GM12878 (cell line): ENCODE measurements around the gene DNAJB8. TPM values are rescaled to one million over a fixed set of nuclear protein-coding genes. Genes with fewer than 3 reads are reported as not detected.

Source experiments
- ATAC-seq: fragments of 200-7000 bp; cut with Tn5 transposase; 3 replicates; pipeline ENCODE4 v1.9.1; 2020; ENCODE audit warnings: mild to moderate bottlenecking, moderate library complexity
- BruUV-seq: library from RNA; stranded (reverse); fragments of 400-500 nt; replicated peaks from 2 replicates; lab custom pipeline; 2021; lab: Mats Ljungman, UMichigan
- CTCF ChIA-PET: fragments of 300-600 bp; sonication (Branson Sonifier 250); formaldehyde crosslinking; extraction: SDS; loops from one replicate; lab custom pipeline; 2021; ENCODE audit warnings: inconsistent platforms; lab: Yijun Ruan, JAX
- POLR2A ChIA-PET: fragments of 350-600 bp; formaldehyde crosslinking; extraction: SDS; loops from one replicate; lab custom pipeline; 2021; ENCODE audit warnings: inconsistent platforms; lab: Charles Lee
- RAD21 ChIA-PET: fragments of 300-600 bp; sonication (Branson Sonifier 250); formaldehyde crosslinking; loops from one replicate; lab custom pipeline; 2023; ENCODE audit warnings: antibody characterized with exemption; ENCODE audit not compliant: unreplicated experiment; lab: Charles Lee
- SMC1A ChIA-PET: fragments of 300-600 bp; sonication (Branson Sonifier 250); formaldehyde crosslinking; loops from one replicate; lab custom pipeline; 2023; ENCODE audit not compliant: unreplicated experiment, uncharacterized antibody; lab: Charles Lee
- DNase-seq: peaks from one replicate; pipeline ENCODE4 v3.0.0-alpha.2; 2011; ENCODE audit warnings: low read depth, low spot score
- FAIRE-seq: peaks from 3 replicates; lab custom pipeline; 2011; peaks lifted over from hg19 to GRCh38; lab: Jason Lieb, UNC
- H2AFZ ChIP-seq: 2 replicates; pipeline ENCODE4 v1.6.0; 2011; ENCODE audit warnings: low read depth, low read length, control low read depth; ENCODE audit not compliant: control insufficient read depth
- H3K27ac ChIP-seq: 2 replicates; pipeline ENCODE4 v1.5.1; 2011; ENCODE audit warnings: control low read depth; ENCODE audit not compliant: control insufficient read depth, insufficient read depth
- H3K27me3 ChIP-seq, 2 experiments: replicated peaks in 1 of 2; 2 replicates each; pipeline versions ENCODE4 v1.6.0 to v1.6.1; 2011; ENCODE audit warnings: low read length in 1 of 2; ENCODE audit not compliant: control insufficient read depth in 2 of 2, insufficient read depth in 2 of 2
- H3K36me3 ChIP-seq, 2 experiments: 2 replicates each; pipeline ENCODE4 v1.5.1; 2011; ENCODE audit warnings: low read length in 1 of 2; ENCODE audit not compliant: control insufficient read depth in 2 of 2, insufficient read depth in 2 of 2
- H3K4me1 ChIP-seq: 2 replicates; pipeline ENCODE4 v1.6.1; 2011; ENCODE audit warnings: mild to moderate bottlenecking, low read length, moderate library complexity, mixed read lengths; ENCODE audit not compliant: control insufficient read depth, insufficient read depth
- H3K4me2 ChIP-seq: 2 replicates; pipeline ENCODE4 v1.6.0; 2011; ENCODE audit warnings: control low read depth; ENCODE audit not compliant: control insufficient read depth, insufficient read depth
- H3K4me3 ChIP-seq: fragments of 200-600 bp; sonication (generic); 2 replicates; pipeline ENCODE4 v1.5.1; 2016
- H3K79me2 ChIP-seq: 2 replicates; pipeline ENCODE4 v1.6.0; 2011; ENCODE audit warnings: low read length; ENCODE audit not compliant: control insufficient read depth, insufficient read depth
- H3K9ac ChIP-seq: 2 replicates; pipeline ENCODE4 v1.8.0; 2011; ENCODE audit warnings: low read length, control low read depth, mixed read lengths; ENCODE audit not compliant: control insufficient read depth, insufficient read depth
- H3K9me3 ChIP-seq: replicated peaks from 3 replicates; pipeline ENCODE4 v1.5.1; 2011; ENCODE audit warnings: mild to moderate bottlenecking, low read length; ENCODE audit not compliant: control insufficient read depth, insufficient read depth
- H4K20me1 ChIP-seq: 2 replicates; pipeline ENCODE4 v1.6.0; 2011; ENCODE audit not compliant: control insufficient read depth, insufficient read depth
- ATF7 ChIP-seq: fragments of 450-650 bp; IDR thresholded peaks from 2 replicates; pipeline ENCODE4 v1.6.1; 2016; ENCODE audit warnings: low read depth, mild to moderate bottlenecking
- CBFB ChIP-seq: IDR thresholded peaks from 2 replicates; pipeline ENCODE4 v1.6.1; 2016; ENCODE audit warnings: antibody characterized with exemption, low read depth
- ELK1 ChIP-seq: IDR thresholded peaks from 2 replicates; pipeline ENCODE4 v1.6.1; 2012; ENCODE audit warnings: low read depth, low read length, improper control_type of control experiment
- GATAD2B ChIP-seq: fragments of 450-650 bp; conservative IDR thresholded peaks from 2 replicates; pipeline ENCODE4 v1.6.1; 2017; ENCODE audit warnings: low read depth, mild to moderate bottlenecking, moderate library complexity
- HDAC6 ChIP-seq: fragments of 200-600 bp; sonication (generic); IDR thresholded peaks from one replicate; pipeline ENCODE4 v1.8.0; 2017; ENCODE audit warnings: antibody characterized with exemption; ENCODE audit not compliant: unreplicated experiment
- IKZF2 ChIP-seq, 2 experiments: fragments of 450-650 bp; IDR thresholded peaks; 2 replicates each; pipeline ENCODE4 v1.6.1; 2017; ENCODE audit warnings: mild to moderate bottlenecking in 2 of 2, moderate library complexity in 2 of 2
- MXI1 ChIP-seq: fragments of 150-350 bp; IDR thresholded peaks from 2 replicates; pipeline ENCODE4 v1.6.1; 2011; ENCODE audit warnings: low read depth, mild to moderate bottlenecking, inconsistent platforms, low read length, improper control_type of control experiment
- NBN ChIP-seq: fragments of 450-650 bp; IDR thresholded peaks from 2 replicates; pipeline ENCODE4 v1.6.1; 2016
- POLR2A ChIP-seq: IDR thresholded peaks from 2 replicates; pipeline ENCODE4 v1.6.1; 2011; ENCODE audit warnings: low read depth, mild to moderate bottlenecking, low read length
- RB1 ChIP-seq: fragments of 450-650 bp; formaldehyde crosslinking; IDR thresholded peaks from 2 replicates; pipeline ENCODE4 v1.6.1; 2017; ENCODE audit warnings: mild to moderate bottlenecking, borderline replicate concordance
- SMAD1 ChIP-seq: fragments of 450-650 bp; IDR thresholded peaks from 2 replicates; pipeline ENCODE4 v1.6.1; 2018; ENCODE audit warnings: mild to moderate bottlenecking, low read depth; ENCODE audit not compliant: partially characterized antibody
- SUPT20H ChIP-seq: IDR thresholded peaks from 2 replicates; pipeline ENCODE4 v1.6.1; 2011; ENCODE audit warnings: low read depth, mild to moderate bottlenecking, low read length, moderate library complexity, borderline replicate concordance; ENCODE audit not compliant: control insufficient read depth
- SUZ12 ChIP-seq: fragments of 200-600 bp; sonication (generic); IDR thresholded peaks from one replicate; pipeline ENCODE4 v1.6.1; 2018; ENCODE audit warnings: antibody characterized with exemption, mild to moderate bottlenecking; ENCODE audit not compliant: unreplicated experiment
- ZNF217 ChIP-seq: fragments of 450-650 bp; IDR thresholded peaks from 2 replicates; pipeline ENCODE4 v1.6.1; 2017; ENCODE audit warnings: antibody characterized with exemption, mild to moderate bottlenecking
- WGBS: methylation state at CpG from one replicate; pipeline ENCODE4 v1.1.6; 2016; ENCODE audit warnings: low lambda C conversion rate; ENCODE audit not compliant: insufficient replicate concordance, insufficient coverage; ENCODE audit errors: missing lambda C conversion rate; 5-methylcytosine and 5-hydroxymethylcytosine counted together
- in situ Hi-C: fragments of 300-500 bp; cut with MboI; formaldehyde crosslinking; loops from 9 replicates; pipeline ENCODE4 v1.14.3; 2018; ENCODE audit warnings: mixed read lengths
- intact Hi-C: fragments of 100-400 bp; cut with micrococcal nuclease; formaldehyde crosslinking; loops from one replicate; pipeline ENCODE4 v1.14.2; 2022; ENCODE audit not compliant: unreplicated experiment
- polyA plus RNA-seq, 11 experiments: library from polyadenylated mRNA; depleted of rRNA in 4 of 11; unstranded in 6 of 11; stranded (reverse) in 5 of 11; fragments of >200 nt; fragmentation: Nextera tagmentation in 4 of 11; fragmentation: Illumina TruSeq in 1 of 11; extraction: Ambion mirVana in 4 of 11; extraction: Trizol in 1 of 11; gene quantifications; 1 replicate in 1 of 11; 2 replicates in 10 of 11; pipeline versions ENCODE4 v1.2.1 to v1.2.3, GENCODE V29; 2011 to 2016; ENCODE audit warnings: inconsistent platforms in 2 of 11, missing spikeins in 2 of 11, low read depth in 1 of 11
- total RNA-seq, 4 experiments: library from RNA; depleted of rRNA in 3 of 4; stranded (reverse); fragments of >200 nt in 3 of 4; fragmentation: Illumina TruSeq in 1 of 4; extraction: Trizol in 1 of 4; gene quantifications; 2 replicates each; pipeline versions ENCODE4 v1.2.1 to v1.2.3, GENCODE V29; 2013 to 2021
- TF ChIP-seq, protein P1 (sequence below): fragments of 450-650 bp; IDR thresholded peaks from 2 replicates; pipeline ENCODE4 v1.6.1; 2018; ENCODE audit warnings: mild to moderate bottlenecking, low read depth, moderate library complexity; ENCODE audit not compliant: partially characterized antibody

The DNAJB8 gene
- total and polyA plus RNA-seq, 10 of the 15 experiments (the other 5 are each of a cell fraction or from before 2014, with no cell fraction given) = not detected

GRCh38 chr3:128431803-128432300 is 34.8 kb downstream of the DNAJB8 start:
- no peak overlapping the region for H3K4me2 ChIP-seq
- no peak overlapping the region for H3K9ac ChIP-seq
- BruUV-seq = no TSS peak
- no peaks in the 10 kb centered on the region for H4K20me1 ChIP-seq
- DNase-seq (no peak), ATAC-seq (no peak), FAIRE-seq (no peak)
- in situ Hi-C loops (no loop called here), intact Hi-C loops (no loop called here)
- H2AFZ ChIP-seq = no peak overlapping the region
- RAD21 ChIA-PET = no interaction called here
- no peaks in the 10 kb centered on the region for H3K4me1 ChIP-seq
- peaks cover 2 to 17% of the 10 kb centered on the region in 2 experiments for H3K27me3 ChIP-seq
- no peaks in the 10 kb centered on the region for H3K79me2 ChIP-seq
- POLR2A ChIA-PET = no interaction called here
- WGBS = 55% methylated on average over 13 of the region's 13 CpGs
- CTCF ChIA-PET = no interaction called here
- no peaks in the 10 kb centered on the region for H3K9me3 ChIP-seq
- H3K36me3 ChIP-seq = no peaks in the 10 kb centered on the region
- no peak for TF ChIP-seq MXI1
- no peak for TF ChIP-seq SMAD1
- TF ChIP-seq GATAD2B = no peak
- TF ChIP-seq ATF7 = no peak
- TF ChIP-seq IKZF2 (IDR thresholded peaks at IDR 0.05) = no peak
- no peak for TF ChIP-seq RB1
- TF ChIP-seq HDAC6 = no peak
- SMC1A ChIA-PET = no interaction called here
- H3K4me3 ChIP-seq = no peak overlapping the region
- no peak overlapping the region for H3K27ac ChIP-seq

DNA sequence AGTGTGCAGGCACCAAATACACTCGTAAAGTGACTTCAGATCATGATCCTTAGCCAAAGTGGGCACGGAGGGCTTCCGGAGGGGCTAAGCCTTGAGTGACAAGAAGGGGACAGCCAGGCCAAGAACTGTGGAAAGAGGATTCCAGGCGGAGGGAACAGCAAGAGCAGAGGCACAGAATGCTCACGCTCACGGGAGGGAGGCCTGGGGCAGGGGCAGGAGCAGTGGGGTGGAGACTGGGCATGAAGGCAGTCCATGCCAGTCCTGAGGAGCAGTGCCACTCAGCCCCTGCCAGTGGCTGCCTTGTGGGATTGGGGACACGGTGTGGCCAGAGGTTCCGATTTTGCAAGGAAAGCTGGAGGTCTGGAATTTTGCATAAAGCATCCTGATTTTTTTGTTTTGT is 36.0 kb downstream of the DNAJB8 start:
- DNase-seq (no peak), ATAC-seq (no peak)
- no peaks in the 10 kb centered on the region for H3K79me2 ChIP-seq
- 46% methylated on average over 8 of the region's 8 CpGs for WGBS
- peaks cover 2 to 12% of the 10 kb centered on the region in 2 experiments for H3K27me3 ChIP-seq
- H3K9me3 ChIP-seq = no peaks in the 10 kb centered on the region
- BruUV-seq = no TSS peak
- H4K20me1 ChIP-seq = no peaks in the 10 kb centered on the region
- H3K27ac ChIP-seq = no peak overlapping the region
- no peak overlapping the region for H2AFZ ChIP-seq
- no peak for TF ChIP-seq ZNF217
- no peak for TF ChIP-seq ELK1
- TF ChIP-seq, protein P1, sequence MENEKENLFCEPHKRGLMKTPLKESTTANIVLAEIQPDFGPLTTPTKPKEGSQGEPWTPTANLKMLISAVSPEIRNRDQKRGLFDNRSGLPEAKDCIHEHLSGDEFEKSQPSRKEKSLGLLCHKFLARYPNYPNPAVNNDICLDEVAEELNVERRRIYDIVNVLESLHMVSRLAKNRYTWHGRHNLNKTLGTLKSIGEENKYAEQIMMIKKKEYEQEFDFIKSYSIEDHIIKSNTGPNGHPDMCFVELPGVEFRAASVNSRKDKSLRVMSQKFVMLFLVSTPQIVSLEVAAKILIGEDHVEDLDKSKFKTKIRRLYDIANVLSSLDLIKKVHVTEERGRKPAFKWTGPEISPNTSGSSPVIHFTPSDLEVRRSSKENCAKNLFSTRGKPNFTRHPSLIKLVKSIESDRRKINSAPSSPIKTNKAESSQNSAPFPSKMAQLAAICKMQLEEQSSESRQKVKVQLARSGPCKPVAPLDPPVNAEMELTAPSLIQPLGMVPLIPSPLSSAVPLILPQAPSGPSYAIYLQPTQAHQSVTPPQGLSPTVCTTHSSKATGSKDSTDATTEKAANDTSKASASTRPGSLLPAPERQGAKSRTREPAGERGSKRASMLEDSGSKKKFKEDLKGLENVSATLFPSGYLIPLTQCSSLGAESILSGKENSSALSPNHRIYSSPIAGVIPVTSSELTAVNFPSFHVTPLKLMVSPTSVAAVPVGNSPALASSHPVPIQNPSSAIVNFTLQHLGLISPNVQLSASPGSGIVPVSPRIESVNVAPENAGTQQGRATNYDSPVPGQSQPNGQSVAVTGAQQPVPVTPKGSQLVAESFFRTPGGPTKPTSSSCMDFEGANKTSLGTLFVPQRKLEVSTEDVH = no peak
- no peak for TF ChIP-seq POLR2A
- TF ChIP-seq SUPT20H = no peak
- no peak for TF ChIP-seq CBFB
- TF ChIP-seq SUZ12 = no peak
- TF ChIP-seq NBN = no peak
- TF ChIP-seq, all 136 proteins: peak for 0
- Histone ChIP-seq H3K4me2 (no peak overlapping the region), H3K4me3 (no peak overlapping the region), H3K36me3 (no peaks in the 10 kb centered on the region), H3K4me1 (no peaks in the 10 kb centered on the region), H3K9ac (no peak overlapping the region)
- intact Hi-C loops = no loop called here
- FAIRE-seq = no peak
- RAD21 ChIA-PET = no interaction called here
- POLR2A ChIA-PET = no interaction called here
- in situ Hi-C loops = no loop called here
- CTCF ChIA-PET = no interaction called here
- SMC1A ChIA-PET = no interaction called here
